BLaER1 treated with 17β-estradiol and CSF1 and Interleukin-3, amounts not matched to agents 10 nM and 100 nM (cell line): ENCODE data around the gene SCCPDH.
"Not testable (repeated sequence)": the region's sequence is repeated elsewhere in the genome, so short reads cannot be mapped to it uniquely, and the experiment has no call there.

ENCODE experiments used
- H3K27ac ChIP-seq, 11 experiments: shearing (Covaris generic); formaldehyde crosslinking; 2 replicates each; pipeline ENCODE4 v1.8.1; 2022
- H3K27me3 ChIP-seq, 11 experiments: shearing (Covaris generic); formaldehyde crosslinking; 2 replicates each; pipeline ENCODE4 v1.8.1; 2022
- H3K36me3 ChIP-seq, 11 experiments: shearing (Covaris generic); formaldehyde crosslinking; 2 replicates each; pipeline ENCODE4 v1.8.1; 2022
- H3K4me1 ChIP-seq, 10 experiments: shearing (Covaris generic); formaldehyde crosslinking; 2 replicates each; pipeline ENCODE4 v1.8.1; 2022
- H3K4me2 ChIP-seq, 11 experiments: shearing (Covaris generic); formaldehyde crosslinking; 2 replicates each; pipeline ENCODE4 v1.8.1; 2022
- H3K4me3 ChIP-seq, 10 experiments: shearing (Covaris generic); formaldehyde crosslinking; 2 replicates each; pipeline ENCODE4 v1.8.1; 2022
- H3K9ac ChIP-seq, 11 experiments: shearing (Covaris generic); formaldehyde crosslinking; 2 replicates each; pipeline ENCODE4 v1.8.1; 2022
- H3K9me3 ChIP-seq, 11 experiments: shearing (Covaris generic); formaldehyde crosslinking; replicated peaks in 1 of 11; 2 replicates each; pipeline ENCODE4 v1.8.1; 2022
- H4K20me1 ChIP-seq, 11 experiments: shearing (Covaris generic); formaldehyde crosslinking; 2 replicates each; pipeline ENCODE4 v1.8.1; 2022
- Cebpa-rat ChIP-seq, 11 experiments: shearing (Covaris generic); IDR thresholded peaks; 2 replicates each; pipeline ENCODE4 v1.8.1; 2022

SCCPDH gene

GRCh38 chr1:246683521-246683920 lies 40.7 kb upstream of the SCCPDH start:
- Histone ChIP-seq H3K27me3 (no peaks in the 10 kb centered on the region), H3K4me1 (peaks cover 20 to 42% (median 40%) of the 10 kb centered on the region in 10 experiments), H3K9ac (no peak overlapping the region), H3K9me3 (peaks cover 0 to 9% (median 0%) of the 10 kb centered on the region in 11 experiments; a peak in 2 of 22 replicates), H4K20me1 (no peaks in the 10 kb centered on the region), H3K36me3 (no peaks in the 10 kb centered on the region), H3K27ac (no peak overlapping the region), H3K4me2 (no peak overlapping the region), H3K4me3 (no peak overlapping the region)
- no peak for TF ChIP-seq Cebpa-rat (IDR thresholded peaks at IDR 0.05)

GRCh38 chr1:246687002-246687401 lies 37.2 kb upstream of the SCCPDH start:
- peaks cover 0 to 9% (median 0%) of the 10 kb centered on the region in 11 experiments; a peak in 2 of 22 replicates for H3K9me3 ChIP-seq
- no peak overlapping the region for H3K4me2 ChIP-seq
- no peak overlapping the region for H3K27ac ChIP-seq
- no peaks in the 10 kb centered on the region for H4K20me1 ChIP-seq
- H3K36me3 ChIP-seq = no peaks in the 10 kb centered on the region
- H3K27me3 ChIP-seq = no peaks in the 10 kb centered on the region
- no peak overlapping the region for H3K4me3 ChIP-seq
- peaks cover 8 to 41% (median 29%) of the 10 kb centered on the region in 10 experiments for H3K4me1 ChIP-seq
- no peak for TF ChIP-seq Cebpa-rat (IDR thresholded peaks at IDR 0.05)
- no peak overlapping the region for H3K9ac ChIP-seq

- Histone ChIP-seq H3K4me3 (peak overlapping the region; percentile 35 to 64 (median 50); a peak in 19 of 20 replicates), H3K9ac (peak overlapping the region in 10 of 11 experiments; percentile 36 to 68 (median 60); a peak in 19 of 22 replicates), H3K4me2 (peak overlapping the region; percentile 69 to 92 (median 84)), H3K27me3 (no peaks in the 10 kb centered on the region), H4K20me1 (no peaks in the 10 kb centered on the region), H3K27ac (peak overlapping the region in 6 of 11 experiments; percentile 6 to 45 (median 14); a peak in 5 of 22 replicates), H3K36me3 (no peaks in the 10 kb centered on the region), H3K9me3 (peaks cover 19 to 22% (median 19%) of the 10 kb centered on the region in 11 experiments), H3K4me1 (peaks cover 5 to 33% (median 22%) of the 10 kb centered on the region in 10 experiments; a peak in 16 of 20 replicates)
- TF ChIP-seq Cebpa-rat (IDR thresholded peaks at IDR 0.05) = no peak
Observed at GRCh38 chr1:246689409-246690008, 34.7 kb upstream of the SCCPDH start.

- H3K9ac ChIP-seq = peak overlapping the region in 10 of 11 experiments; percentile 36 to 68 (median 60); a peak in 19 of 22 replicates
- peaks cover 5 to 33% (median 22%) of the 10 kb centered on the region in 10 experiments; a peak in 17 of 20 replicates for H3K4me1 ChIP-seq
- no peaks in the 10 kb centered on the region for H3K27me3 ChIP-seq
- H4K20me1 ChIP-seq = no peaks in the 10 kb centered on the region
- H3K9me3 ChIP-seq = peaks cover 25 to 28% (median 25%) of the 10 kb centered on the region in 11 experiments
- peak overlapping the region; percentile 69 to 92 (median 84) for H3K4me2 ChIP-seq
- peak overlapping the region; percentile 35 to 64 (median 50); a peak in 18 of 20 replicates for H3K4me3 ChIP-seq
- no peaks in the 10 kb centered on the region; a peak in 1 of 22 replicates for H3K36me3 ChIP-seq
- peak overlapping the region in 4 of 11 experiments; percentile 7 to 45 (median 14); a peak in 4 of 22 replicates for H3K27ac ChIP-seq
- no peak for TF ChIP-seq Cebpa-rat (IDR thresholded peaks at IDR 0.05)
Observed at GRCh38 chr1:246690100-246690499, 34.1 kb upstream of the SCCPDH start.

GRCh38 chr1:246691622-246692495 lies 32.4 kb upstream of the SCCPDH start:
- no peaks in the 10 kb centered on the region for H3K27me3 ChIP-seq
- 0 out of 22 replicates have a peak overlapping the region, but pooled peaks of 1 of the 11 experiments have one; percentile 1 for H3K9ac ChIP-seq
- peak overlapping the region in 6 of 11 experiments; percentile 13 to 47 (median 16); a peak in 9 of 22 replicates for H3K4me2 ChIP-seq
- no peaks in the 10 kb centered on the region for H4K20me1 ChIP-seq
- TF ChIP-seq Cebpa-rat (IDR thresholded peaks at IDR 0.05) = no peak
- H3K9me3 ChIP-seq = peaks cover 30 to 41% (median 36%) of the 10 kb centered on the region in 11 experiments
- peaks cover 7 to 42% (median 25%) of the 10 kb centered on the region in 10 experiments; a peak in 19 of 20 replicates for H3K4me1 ChIP-seq
- H3K27ac ChIP-seq = peak overlapping the region in 1 of 11 experiments; percentile 5; a peak in 1 of 22 replicates
- no peak overlapping the region for H3K4me3 ChIP-seq
- H3K36me3 ChIP-seq = no peaks in the 10 kb centered on the region; a peak in 2 of 22 replicates

- not testable (repeated sequence) for H3K27ac ChIP-seq
Observed at GRCh38 chr1:246694213-246694895, 29.9 kb upstream of the SCCPDH start.

GRCh38 chr1:246695136-246695535 lies 29.1 kb upstream of the SCCPDH start:
- H4K20me1 ChIP-seq = no peaks in the 10 kb centered on the region
- no peak for TF ChIP-seq Cebpa-rat (IDR thresholded peaks at IDR 0.05)
- H3K36me3 ChIP-seq = no peaks in the 10 kb centered on the region; a peak in 2 of 22 replicates
- no peak overlapping the region for H3K9ac ChIP-seq
- no peaks in the 10 kb centered on the region for H3K27me3 ChIP-seq
- no peak overlapping the region for H3K27ac ChIP-seq
- H3K4me3 ChIP-seq = no peak overlapping the region
- H3K4me1 ChIP-seq = peaks cover 11 to 64% (median 47%) of the 10 kb centered on the region in 10 experiments
- peaks cover 30 to 41% (median 38%) of the 10 kb centered on the region in 11 experiments for H3K9me3 ChIP-seq
- 0 out of 22 replicates have a peak overlapping the region, but pooled peaks of 1 of the 11 experiments have one; percentile 5 for H3K4me2 ChIP-seq

More at GRCh38 chr1:246694213-246694895, 29.9 kb upstream of the SCCPDH start:
- Histone ChIP-seq H3K4me2 (0 out of 22 replicates have a peak overlapping the region, but pooled peaks of 1 of the 11 experiments have one; percentile 5), H3K4me1 (peaks cover 11 to 64% (median 45%) of the 10 kb centered on the region in 10 experiments), H3K9me3 (peaks cover 30 to 41% (median 36%) of the 10 kb centered on the region in 11 experiments)
- not testable (repeated sequence) for H3K4me3 ChIP-seq, H3K9ac ChIP-seq, H3K27me3 ChIP-seq, H3K36me3 ChIP-seq, H4K20me1 ChIP-seq

- no peak overlapping the region for H3K4me2 ChIP-seq
- no peak for TF ChIP-seq Cebpa-rat (IDR thresholded peaks at IDR 0.05)
- H3K27ac ChIP-seq = no peak overlapping the region
- H4K20me1 ChIP-seq = no peaks in the 10 kb centered on the region
- H3K27me3 ChIP-seq = no peaks in the 10 kb centered on the region
- H3K4me3 ChIP-seq = no peak overlapping the region
- no peak overlapping the region for H3K9ac ChIP-seq
- peaks cover 10 to 63% (median 46%) of the 10 kb centered on the region in 10 experiments for H3K4me1 ChIP-seq
- H3K36me3 ChIP-seq = no peaks in the 10 kb centered on the region; a peak in 2 of 22 replicates
- H3K9me3 ChIP-seq = peaks cover 30 to 45% (median 41%) of the 10 kb centered on the region in 11 experiments
Observed at GRCh38 chr1:246695666-246696065, 28.5 kb upstream of the SCCPDH start.
